Activated T-cell treated with anti-CD3 and anti-CD28 coated beads, Interleukin-2, amount 50 U/mL, for 72 hours (primary cell): ENCODE measurements around the gene AMOTL2. TPM values are rescaled to one million over a fixed set of nuclear protein-coding genes. Genes with fewer than 3 reads are reported as not detected.

ENCODE experiments used
- ATAC-seq, 2 donors: fragments of 150-1000 bp; cut with Tn5 transposase; replicated peaks in 1 of 2; 2 replicates each; pipeline ENCODE4 v1.10.0; 2021; ENCODE audit warnings: moderate library complexity in 2 of 2, mild to moderate bottlenecking in 1 of 2
- DNase-seq, 2 donors: peaks; one replicate each; pipeline ENCODE4 v3.0.0; 2021 to 2022; ENCODE audit warnings: mixed read lengths in 1 of 2
- H3K27ac Mint-ChIP-seq: one replicate; pipeline ENCODE4 v1.8.0; 2022; ENCODE audit warnings: mild to moderate bottlenecking, moderate library complexity, mixed read lengths
- H3K27me3 Mint-ChIP-seq: one replicate; pipeline ENCODE4 v1.8.0; 2022; ENCODE audit warnings: low read depth, mixed read lengths
- H3K36me3 Mint-ChIP-seq, 2 donors: one replicate each; pipeline ENCODE4 v1.8.0; 2022; ENCODE audit warnings: mixed read lengths in 2 of 2, mild to moderate bottlenecking in 1 of 2; ENCODE audit not compliant: insufficient read depth in 2 of 2
- H3K4me1 Mint-ChIP-seq: one replicate; pipeline ENCODE4 v1.8.0; 2022; ENCODE audit warnings: low read depth, mixed read lengths
- H3K4me3 Mint-ChIP-seq, 2 donors: one replicate each; pipeline ENCODE4 v1.8.0; 2022; ENCODE audit warnings: mild to moderate bottlenecking in 2 of 2, mixed read lengths in 2 of 2, moderate library complexity in 2 of 2
- H3K9me3 Mint-ChIP-seq, 2 donors: one replicate each; pipeline ENCODE4 v1.8.0; 2022; ENCODE audit warnings: mixed read lengths in 2 of 2
- total RNA-seq, 2 donors: library from RNA; stranded (reverse); gene quantifications; one replicate each; pipeline ENCODE4 v1.2.3, GENCODE V29; 2022

AMOTL2 gene
- total RNA-seq, 2 donors from 2014 or later = 0.07 TPM; not detected in 1

DNA sequence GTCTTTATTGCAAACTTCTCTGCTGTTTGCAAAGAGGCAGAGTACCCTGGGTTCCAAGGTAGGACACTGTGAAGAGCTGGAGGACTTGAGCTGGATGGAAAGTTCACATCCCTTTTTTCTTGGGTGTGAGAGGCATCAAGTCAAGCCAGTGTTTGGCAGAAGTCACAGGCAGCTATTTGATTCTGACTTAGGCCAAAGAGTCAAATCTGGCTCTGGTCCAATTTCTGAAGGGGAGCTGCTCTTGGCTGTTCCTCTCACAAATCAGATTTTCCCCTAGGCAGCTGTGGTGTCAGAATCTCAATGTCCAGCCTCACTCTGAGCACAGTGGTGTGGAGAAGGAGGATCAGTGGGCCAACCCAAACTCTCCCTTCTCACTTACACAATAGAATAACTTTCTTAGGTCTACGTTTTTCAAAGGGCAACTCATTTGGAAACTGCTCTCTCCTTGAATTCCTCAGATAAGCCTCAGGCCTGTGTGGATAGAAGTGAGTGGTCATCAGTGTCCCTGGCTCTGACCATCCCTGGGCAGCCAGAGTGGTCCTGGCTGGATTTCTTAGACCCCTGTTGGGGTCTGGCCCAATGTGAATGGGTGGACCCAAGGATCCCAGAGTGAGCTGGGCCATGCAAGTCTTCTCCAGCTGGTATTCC lies 18.2 kb upstream of the AMOTL2 start:
- H3K27me3 Mint-ChIP-seq = peaks cover 31% of the 10 kb centered on the region
- ATAC-seq (no peak), DNase-seq (no peak)
- H3K27ac Mint-ChIP-seq = no peak overlapping the region
- H3K4me1 Mint-ChIP-seq = no peaks in the 10 kb centered on the region
- H3K4me3 Mint-ChIP-seq = no peak overlapping the region
- H3K9me3 Mint-ChIP-seq = peaks cover 0 to 2% of the 10 kb centered on the region in 2 donors
- H3K36me3 Mint-ChIP-seq = no peaks in the 10 kb centered on the region

DNA sequence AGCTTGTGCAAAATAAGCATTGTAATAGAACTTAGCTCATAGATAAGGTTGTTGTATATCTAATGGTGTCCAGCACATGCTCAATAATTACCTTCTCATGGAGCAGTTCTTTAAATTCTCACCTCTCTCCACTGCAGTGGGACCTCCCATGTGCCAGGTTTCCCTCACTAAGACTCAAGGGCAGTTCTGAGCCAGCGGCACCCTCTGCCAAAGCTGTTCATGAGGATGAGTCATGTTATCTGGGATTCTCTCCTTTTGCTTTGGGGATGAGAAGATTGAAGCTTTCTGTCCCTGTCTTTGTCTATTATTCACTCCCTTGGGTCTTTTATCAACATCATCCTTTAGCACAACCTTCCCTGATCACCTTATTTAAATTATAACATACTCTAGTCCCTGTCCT lies 15.6 kb upstream of the AMOTL2 start:
- ATAC-seq = no peak

DNA sequence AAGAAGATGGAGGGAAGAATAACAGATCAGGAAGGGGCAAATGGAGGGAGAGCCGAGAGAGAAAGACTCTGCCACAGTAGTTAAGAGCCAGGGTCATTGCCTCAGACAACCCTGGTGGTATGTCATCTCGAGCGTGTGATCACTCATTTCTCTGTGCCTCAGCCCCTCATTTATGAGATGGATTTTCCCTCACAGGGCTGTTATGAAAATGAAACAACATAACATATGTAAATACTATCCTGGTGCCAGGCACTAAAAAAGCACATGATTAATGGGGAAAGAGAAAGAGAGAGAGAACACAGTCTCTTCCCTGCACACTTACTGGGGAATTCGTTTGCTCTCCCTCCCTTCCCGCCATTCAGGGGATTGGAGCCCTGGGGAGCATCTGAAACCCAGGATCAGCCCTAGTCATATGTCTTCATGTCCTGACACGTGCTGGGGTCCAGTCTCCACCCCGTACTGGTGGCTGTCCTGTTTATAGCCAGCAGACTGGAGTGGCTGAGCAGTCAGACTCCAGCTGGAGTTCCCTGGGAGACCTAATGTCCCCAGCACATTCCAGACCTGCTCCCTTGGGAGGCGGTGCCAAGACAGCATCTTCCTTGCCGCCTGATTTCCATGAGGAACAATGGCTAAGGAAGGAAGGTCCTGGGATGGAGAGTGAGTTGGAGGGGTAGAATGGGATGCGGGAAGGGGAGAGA lies 14.7 kb upstream of the AMOTL2 start:
- ATAC-seq = peak in 1 of 2 donors; percentile 66
- H3K27me3 Mint-ChIP-seq = peaks cover 24% of the 10 kb centered on the region
- no peak for DNase-seq
- peaks cover 0 to 2% of the 10 kb centered on the region in 2 donors for H3K9me3 Mint-ChIP-seq
- H3K27ac Mint-ChIP-seq = no peak overlapping the region
- no peaks in the 10 kb centered on the region for H3K36me3 Mint-ChIP-seq
- peak overlapping the region in 1 of 2 donors; percentile 4 for H3K4me3 Mint-ChIP-seq
- H3K4me1 Mint-ChIP-seq = no peaks in the 10 kb centered on the region

More for the DNA sequence above, 15.6 kb upstream of the AMOTL2 start:
- peaks cover 24% of the 10 kb centered on the region for H3K27me3 Mint-ChIP-seq
- H3K27ac Mint-ChIP-seq = peak overlapping the region; percentile 38
- H3K36me3 Mint-ChIP-seq = no peaks in the 10 kb centered on the region
- no peak overlapping the region for H3K4me3 Mint-ChIP-seq
- DNase-seq = no peak
- peaks cover 0 to 2% of the 10 kb centered on the region in 2 donors for H3K9me3 Mint-ChIP-seq
- no peaks in the 10 kb centered on the region for H3K4me1 Mint-ChIP-seq

DNA sequence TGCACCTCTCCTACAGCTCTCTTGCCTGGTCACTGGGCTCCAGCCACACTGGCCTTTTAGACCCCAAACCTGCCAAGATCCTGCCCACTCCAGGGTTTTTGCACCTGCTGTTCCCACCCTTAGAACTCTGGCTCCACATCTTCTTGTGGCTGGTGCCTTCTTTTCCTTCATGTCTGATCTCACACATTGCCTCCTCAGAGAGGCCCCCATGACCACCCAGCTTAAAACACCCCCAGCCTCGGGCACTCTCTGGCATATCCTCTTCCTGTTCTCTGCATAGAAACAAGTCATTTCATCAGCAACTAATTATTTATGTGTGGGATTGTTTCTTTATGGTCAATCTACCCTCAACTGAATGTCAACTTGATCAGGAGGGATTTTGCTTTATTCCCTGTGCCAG lies 14.0 kb upstream of the AMOTL2 start:
- H3K4me1 Mint-ChIP-seq = no peaks in the 10 kb centered on the region
- no peaks in the 10 kb centered on the region for H3K36me3 Mint-ChIP-seq
- H3K9me3 Mint-ChIP-seq = peaks cover 0 to 2% of the 10 kb centered on the region in 2 donors
- DNase-seq (no peak), ATAC-seq (no peak)
- H3K4me3 Mint-ChIP-seq = peak overlapping the region in 1 of 2 donors; percentile 4
- H3K27me3 Mint-ChIP-seq = peaks cover 24% of the 10 kb centered on the region
- peak overlapping the region; percentile 46 for H3K27ac Mint-ChIP-seq

DNA sequence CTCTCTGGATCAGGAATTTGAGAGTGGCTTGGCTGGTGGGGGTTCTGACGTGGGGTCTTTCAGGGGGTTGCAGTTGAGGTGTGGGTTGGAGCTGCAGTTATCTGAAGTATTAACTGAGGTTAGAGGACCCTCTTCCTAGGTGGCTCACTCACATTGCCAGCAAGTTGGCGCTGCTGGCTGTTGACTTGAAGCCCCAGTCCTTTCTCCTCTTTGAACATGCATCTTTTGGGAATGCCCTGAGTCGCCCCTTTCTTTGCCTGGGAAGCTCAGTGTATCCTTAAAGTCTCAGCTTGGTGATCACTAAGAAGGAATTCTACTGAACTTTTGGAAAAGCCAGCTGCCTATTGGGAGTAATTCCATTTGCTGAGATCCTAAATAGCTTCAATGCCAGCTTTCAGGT lies 13.0 kb upstream of the AMOTL2 start:
- H3K9me3 Mint-ChIP-seq = peaks cover 0 to 2% of the 10 kb centered on the region in 2 donors
- H3K27me3 Mint-ChIP-seq = peaks cover 30% of the 10 kb centered on the region
- H3K36me3 Mint-ChIP-seq = no peaks in the 10 kb centered on the region
- H3K4me3 Mint-ChIP-seq = no peak overlapping the region
- no peak overlapping the region for H3K27ac Mint-ChIP-seq
- ATAC-seq = no peak
- DNase-seq = no peak
- no peaks in the 10 kb centered on the region for H3K4me1 Mint-ChIP-seq

DNA sequence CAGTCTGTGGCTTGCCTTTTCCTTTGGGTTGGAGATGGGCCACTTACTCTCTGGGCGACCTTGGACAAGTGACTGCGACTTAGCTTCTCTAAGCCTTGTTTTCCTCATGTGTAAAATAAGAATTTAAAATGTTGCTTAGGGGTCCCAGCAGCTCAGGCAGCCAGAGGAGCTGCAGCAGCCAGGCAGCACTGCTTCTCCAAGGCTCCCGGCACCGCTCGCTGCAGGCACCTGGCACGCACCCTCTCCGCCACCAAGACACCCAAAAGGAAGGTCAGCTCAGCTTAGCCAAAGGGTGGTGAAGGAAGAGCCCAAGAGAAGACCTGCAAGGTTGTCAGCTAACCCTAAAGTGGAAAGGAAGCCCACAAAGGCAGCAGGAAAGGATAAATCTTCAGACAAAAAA lies 10.7 kb upstream of the AMOTL2 start:
- H3K27me3 Mint-ChIP-seq = peaks cover 46% of the 10 kb centered on the region
- ATAC-seq (no peak), DNase-seq (no peak)
- H3K4me3 Mint-ChIP-seq = no peak overlapping the region
- no peaks in the 10 kb centered on the region for H3K4me1 Mint-ChIP-seq
- H3K27ac Mint-ChIP-seq = no peak overlapping the region
- H3K9me3 Mint-ChIP-seq = no peaks in the 10 kb centered on the region
- H3K36me3 Mint-ChIP-seq = no peaks in the 10 kb centered on the region

DNA sequence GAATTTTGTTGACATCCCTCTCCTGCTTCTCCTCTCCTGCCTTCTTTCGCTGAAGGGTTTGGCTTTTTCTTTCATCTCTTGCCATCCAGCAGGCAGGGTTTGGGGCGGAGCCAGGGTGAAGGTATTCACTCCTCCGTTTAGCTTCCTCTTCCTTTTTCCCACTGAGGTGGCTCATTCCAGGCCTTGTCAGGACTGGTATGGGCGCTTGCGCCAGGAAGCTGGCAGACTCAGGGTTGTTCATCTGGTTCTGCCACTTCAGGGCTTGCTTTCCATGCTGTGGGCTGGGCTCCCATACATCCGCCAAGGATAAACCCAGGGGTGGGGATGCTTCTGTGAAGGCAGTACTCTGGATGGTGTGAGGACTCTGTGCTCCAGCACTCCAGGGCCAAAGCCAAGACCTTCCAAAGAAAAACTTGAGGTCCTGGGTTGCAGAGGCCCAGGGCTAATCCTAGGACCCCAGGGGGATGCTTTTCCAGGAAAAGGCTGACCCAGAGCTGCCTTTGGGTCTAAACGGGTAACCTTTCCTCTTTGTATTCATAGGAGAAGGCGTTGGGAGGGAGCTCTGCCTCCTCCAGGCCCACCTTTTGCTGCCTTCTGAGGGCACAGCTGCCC lies 7.7 kb upstream of the AMOTL2 start:
- DNase-seq (no peak), ATAC-seq (no peak)
- no peaks in the 10 kb centered on the region for H3K36me3 Mint-ChIP-seq
- H3K27me3 Mint-ChIP-seq = peaks cover 45% of the 10 kb centered on the region
- peaks cover 13% of the 10 kb centered on the region for H3K4me1 Mint-ChIP-seq
- H3K4me3 Mint-ChIP-seq = no peak overlapping the region
- H3K9me3 Mint-ChIP-seq = no peaks in the 10 kb centered on the region
- no peak overlapping the region for H3K27ac Mint-ChIP-seq

DNA sequence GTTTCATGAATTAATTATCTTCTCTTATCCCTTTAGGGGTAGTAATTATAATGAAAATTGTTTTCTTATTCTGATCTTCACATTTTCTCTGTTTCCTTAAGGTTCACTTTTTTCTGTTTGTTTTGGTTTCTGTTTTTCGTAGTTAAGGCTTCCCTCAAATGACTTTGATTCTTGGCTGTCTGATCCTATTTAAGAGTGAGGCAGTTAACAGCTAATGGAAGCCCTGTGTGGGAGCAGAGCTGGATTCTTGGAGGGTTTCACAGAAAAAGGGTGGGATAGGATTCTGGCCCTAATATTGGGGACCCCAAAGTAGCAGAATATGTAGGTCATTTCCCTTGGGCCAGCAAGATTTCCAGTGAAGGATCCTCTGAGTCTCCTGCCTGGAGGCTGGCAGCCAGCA lies 6.8 kb upstream of the AMOTL2 start:
- no peak overlapping the region for H3K27ac Mint-ChIP-seq
- ATAC-seq (no peak), DNase-seq (no peak)
- H3K9me3 Mint-ChIP-seq = no peaks in the 10 kb centered on the region
- no peak overlapping the region for H3K4me3 Mint-ChIP-seq
- H3K4me1 Mint-ChIP-seq = peaks cover 13% of the 10 kb centered on the region
- H3K27me3 Mint-ChIP-seq = peaks cover 54% of the 10 kb centered on the region
- H3K36me3 Mint-ChIP-seq = no peaks in the 10 kb centered on the region

DNA sequence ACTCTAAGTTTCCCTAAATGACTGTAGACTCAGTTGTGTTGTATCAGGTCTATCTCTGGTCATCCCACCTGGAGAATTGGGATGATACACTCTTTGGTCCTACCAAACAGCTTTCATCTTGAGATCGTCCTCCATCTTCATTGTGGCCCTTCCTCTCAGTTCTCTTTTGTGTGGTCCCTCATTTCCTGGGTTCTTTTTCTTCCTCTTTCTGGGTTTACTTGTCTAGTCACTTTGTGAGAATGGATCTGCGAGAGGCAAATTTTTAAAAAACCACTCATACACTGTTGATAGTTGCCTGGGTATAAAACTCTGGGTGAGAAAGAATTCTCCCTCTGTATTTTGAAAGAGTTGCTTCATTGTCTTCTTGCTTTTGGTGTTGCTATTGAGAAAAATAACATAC lies 6.0 kb upstream of the AMOTL2 start:
- no peak for ATAC-seq
- H3K27ac Mint-ChIP-seq = no peak overlapping the region
- no peak for DNase-seq
- H3K27me3 Mint-ChIP-seq = peaks cover 62% of the 10 kb centered on the region
- H3K9me3 Mint-ChIP-seq = no peaks in the 10 kb centered on the region
- no peak overlapping the region for H3K4me3 Mint-ChIP-seq
- H3K36me3 Mint-ChIP-seq = no peaks in the 10 kb centered on the region
- peaks cover 17% of the 10 kb centered on the region for H3K4me1 Mint-ChIP-seq

DNA sequence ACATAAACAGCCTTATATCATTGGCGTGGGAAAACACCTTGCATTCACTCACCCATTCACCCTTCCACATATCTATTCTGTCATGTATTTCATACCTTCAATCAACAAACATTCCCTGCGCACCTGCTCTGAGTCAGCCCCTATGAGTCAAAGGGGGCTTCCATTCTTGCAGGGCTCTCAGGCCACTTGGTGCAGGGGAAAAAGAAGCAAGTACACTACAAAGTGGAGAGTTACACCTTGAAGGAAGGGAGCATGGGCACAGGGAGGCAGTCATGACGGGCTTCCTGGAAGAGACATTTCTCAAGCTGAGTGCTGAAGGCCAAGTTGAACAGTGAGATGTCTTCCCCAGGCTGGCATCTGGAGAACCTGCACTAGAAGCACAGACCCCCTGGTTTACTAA lies 4.6 kb upstream of the AMOTL2 start:
- peaks cover 0 to 1% of the 10 kb centered on the region in 2 donors for H3K36me3 Mint-ChIP-seq
- no peak overlapping the region for H3K4me3 Mint-ChIP-seq
- no peak overlapping the region for H3K27ac Mint-ChIP-seq
- no peaks in the 10 kb centered on the region for H3K9me3 Mint-ChIP-seq
- DNase-seq (peak; percentile 21 to 38), ATAC-seq (peak; percentile 67 to 71)
- peaks cover 71% of the 10 kb centered on the region for H3K27me3 Mint-ChIP-seq
- H3K4me1 Mint-ChIP-seq = peaks cover 26% of the 10 kb centered on the region

DNA sequence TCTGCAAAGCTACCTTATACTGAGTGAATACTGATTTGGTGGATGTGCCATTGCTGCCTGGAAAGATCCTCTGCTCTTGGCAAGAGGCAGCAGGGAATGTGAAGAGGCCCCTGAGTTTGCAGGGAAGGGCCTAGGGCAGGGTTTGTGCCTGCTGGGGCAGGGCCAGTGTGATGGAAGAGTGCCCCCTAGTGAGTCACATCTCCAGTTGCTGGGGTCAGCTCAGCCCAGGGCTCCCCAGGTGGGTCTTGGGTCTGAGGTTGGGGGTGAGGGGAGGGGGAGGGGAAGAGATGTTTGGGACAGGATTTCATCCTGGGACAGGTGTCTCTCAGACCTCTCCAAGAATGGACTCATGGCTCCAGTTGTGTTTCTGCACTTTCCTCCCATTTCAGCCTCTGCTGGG lies 4.1 kb upstream of the AMOTL2 start:
- Mint-ChIP-seq H3K27me3 (peaks cover 71% of the 10 kb centered on the region), H3K4me1 (peaks cover 26% of the 10 kb centered on the region), H3K27ac (no peak overlapping the region), H3K4me3 (no peak overlapping the region), H3K36me3 (peaks cover 0 to 1% of the 10 kb centered on the region in 2 donors), H3K9me3 (no peaks in the 10 kb centered on the region)
- peak; percentile 41 to 43 for ATAC-seq
- DNase-seq = peak in 1 of 2 donors; percentile 24

DNA sequence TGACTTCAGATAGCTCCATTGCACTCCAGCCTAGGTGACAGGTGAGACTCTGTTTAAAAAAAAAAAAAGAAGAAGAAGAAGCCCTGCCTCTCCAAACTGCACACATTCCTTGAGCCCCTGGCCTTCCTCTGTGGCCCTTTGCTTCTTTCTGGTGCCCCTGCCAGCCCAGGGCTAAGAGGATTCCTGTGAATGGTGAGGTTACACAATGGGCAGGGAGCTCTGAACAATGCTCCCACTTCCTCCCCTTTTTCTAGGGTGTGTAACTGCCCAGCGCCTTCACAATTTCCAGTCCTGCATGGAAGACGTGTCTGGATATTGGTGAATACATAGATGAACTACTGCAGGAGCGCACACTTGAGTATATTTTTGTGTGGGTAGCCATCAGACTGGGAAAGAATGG lies 3.6 kb upstream of the AMOTL2 start:
- Mint-ChIP-seq H3K4me1 (peaks cover 26% of the 10 kb centered on the region), H3K4me3 (no peak overlapping the region), H3K9me3 (no peaks in the 10 kb centered on the region), H3K36me3 (peaks cover 0 to 1% of the 10 kb centered on the region in 2 donors), H3K27ac (peak overlapping the region; percentile 17), H3K27me3 (peaks cover 73% of the 10 kb centered on the region)
- no peak for DNase-seq
- no peak for ATAC-seq

DNA sequence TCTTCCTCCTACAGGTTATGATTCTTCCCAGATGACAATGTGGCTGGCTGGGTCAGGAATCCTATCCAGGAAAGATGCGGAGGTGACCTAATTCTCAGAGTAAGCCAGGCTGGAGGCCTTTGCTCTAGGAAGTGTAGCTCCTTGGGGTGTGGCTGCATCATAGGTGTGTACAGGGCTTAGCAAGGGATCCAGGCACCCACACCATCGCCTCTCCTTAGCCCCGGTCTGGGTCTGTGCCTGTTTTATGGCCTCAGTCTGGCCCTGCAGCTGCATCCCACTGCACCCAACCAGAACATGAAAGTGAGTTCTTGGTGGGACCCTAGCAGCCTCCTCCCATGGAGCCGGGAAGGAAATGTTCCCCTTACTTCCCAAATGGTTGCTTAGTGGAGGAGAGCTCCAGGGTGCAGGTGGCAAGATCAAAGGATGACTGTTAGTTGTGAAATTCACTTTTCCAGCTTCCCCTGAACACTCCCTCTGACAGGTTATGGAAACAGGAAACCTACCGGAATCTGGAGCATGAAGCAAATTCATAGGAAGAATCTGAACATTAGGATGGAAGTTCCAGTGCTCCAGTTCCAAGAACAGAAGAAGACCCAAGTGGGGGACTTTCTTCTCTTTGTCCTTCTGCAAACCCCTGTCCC lies 2.7 kb upstream of the AMOTL2 start:
- H3K36me3 Mint-ChIP-seq = peaks cover 0 to 1% of the 10 kb centered on the region in 2 donors
- H3K27ac Mint-ChIP-seq = no peak overlapping the region
- ATAC-seq = no peak
- peaks cover 26% of the 10 kb centered on the region for H3K4me1 Mint-ChIP-seq
- no peak for DNase-seq
- no peaks in the 10 kb centered on the region for H3K9me3 Mint-ChIP-seq
- H3K4me3 Mint-ChIP-seq = no peak overlapping the region
- peaks cover 74% of the 10 kb centered on the region for H3K27me3 Mint-ChIP-seq
